Endothelial cell of umbilical vein (primary cell): ENCODE measurements around the gene PCBP1. TPM values are rescaled to one million over a fixed set of nuclear protein-coding genes. Genes with fewer than 3 reads are reported as not detected.

ENCODE experiments used
- BruUV-seq: library from RNA; stranded (reverse); fragments of 400-500 nt; replicated peaks from 2 replicates; lab custom pipeline; 2021; lab: Mats Ljungman, UMichigan
- CTCF ChIA-PET: fragments of 300-600, 350-600 bp; sonication (Branson Sonifier 250); formaldehyde crosslinking; loops from one replicate; lab custom pipeline; 2021; ENCODE audit warnings: antibody characterized with exemption, inconsistent platforms; lab: Charles Lee
- POLR2A ChIA-PET: fragments of 300-600, 350-600 bp; sonication (Branson Sonifier 250); formaldehyde crosslinking; loops from one replicate; lab custom pipeline; 2021; ENCODE audit warnings: antibody characterized with exemption, inconsistent platforms; lab: Charles Lee
- DNase-seq: peaks from one replicate; pipeline ENCODE4 v3.0.0-alpha.2; 2011; ENCODE audit warnings: low read depth, low spot score
- FAIRE-seq: peaks from 2 replicates; lab custom pipeline; 2011; peaks lifted over from hg19 to GRCh38; lab: Jason Lieb, UNC
- H2AFZ ChIP-seq: 2 replicates; pipeline ENCODE4 v1.6.0; 2012; ENCODE audit warnings: low read depth, low read length, control low read depth, inconsistent platforms
- H3K27ac ChIP-seq: 2 replicates; pipeline ENCODE4 v1.5.1; 2011; ENCODE audit warnings: low read depth, mild to moderate bottlenecking, control low read depth, low read length, moderate library complexity; ENCODE audit not compliant: insufficient read depth
- H3K27me3 ChIP-seq, 2 experiments: 2 replicates each; pipeline versions ENCODE4 v1.6.0 to v1.6.1; 2011; ENCODE audit warnings: low read length in 2 of 2, mixed read lengths in 1 of 2; ENCODE audit not compliant: control insufficient read depth in 2 of 2, insufficient read depth in 2 of 2
- H3K36me3 ChIP-seq, 2 experiments: 2 replicates in 1 of 2; 3 replicates in 1 of 2; pipeline ENCODE4 v1.5.1; 2011; ENCODE audit warnings: low read length in 2 of 2, mild to moderate bottlenecking in 1 of 2, moderate library complexity in 1 of 2; ENCODE audit not compliant: control insufficient read depth in 2 of 2, insufficient read depth in 2 of 2; ENCODE audit errors: extremely low read depth in 1 of 2
- H3K4me1 ChIP-seq: 3 replicates; pipeline ENCODE4 v1.5.1; 2011; ENCODE audit warnings: mild to moderate bottlenecking, low read length; ENCODE audit not compliant: control insufficient read depth, insufficient read depth; ENCODE audit errors: extremely low read depth
- H3K4me2 ChIP-seq: 2 replicates; pipeline ENCODE4 v1.6.1; 2011; ENCODE audit warnings: low read length, control low read depth, mixed read lengths; ENCODE audit not compliant: insufficient read depth
- H3K4me3 ChIP-seq, 3 experiments: fragments of 200-600 bp in 1 of 3; sonication (generic), shearing (Covaris generic) in 1 of 3; replicated peaks in 1 of 3; 2 replicates each; pipeline ENCODE4 v1.5.1; 2011 to 2016; ENCODE audit warnings: control low read depth in 3 of 3, low read length in 3 of 3, mild to moderate bottlenecking in 2 of 3, inconsistent platforms in 1 of 3, low read depth in 1 of 3, moderate library complexity in 1 of 3; ENCODE audit not compliant: insufficient read depth in 1 of 3
- H3K79me2 ChIP-seq: 2 replicates; pipeline ENCODE4 v1.6.0; 2012; ENCODE audit warnings: low read length, inconsistent platforms; ENCODE audit not compliant: control insufficient read depth, insufficient read depth
- H3K9ac ChIP-seq: replicated peaks from 2 replicates; pipeline ENCODE3; 2011; ENCODE audit warnings: low read length, control low read depth; ENCODE audit not compliant: insufficient read depth; ENCODE audit errors: extremely low read depth
- H3K9me1 ChIP-seq: replicated peaks from 3 replicates; pipeline ENCODE4 v1.6.0; 2011; ENCODE audit warnings: mild to moderate bottlenecking, low read length; ENCODE audit not compliant: control insufficient read depth, insufficient read depth; ENCODE audit errors: extremely low read depth
- H3K9me3 ChIP-seq: replicated peaks from 2 replicates; pipeline ENCODE4 v1.5.1; 2012; ENCODE audit warnings: low read length, inconsistent platforms; ENCODE audit not compliant: control insufficient read depth, insufficient read depth
- H4K20me1 ChIP-seq: replicated peaks from 2 replicates; pipeline ENCODE3; 2011; ENCODE audit warnings: mild to moderate bottlenecking, low read length; ENCODE audit not compliant: control insufficient read depth, insufficient read depth; ENCODE audit errors: extremely low read depth
- EZH2 ChIP-seq: IDR thresholded peaks from 2 replicates; pipeline ENCODE4 v1.6.1; 2012; ENCODE audit warnings: borderline replicate concordance, low read depth, mild to moderate bottlenecking, moderate library complexity, low read length, inconsistent platforms; ENCODE audit not compliant: severe bottlenecking
- FOS ChIP-seq: IDR thresholded peaks from 2 replicates; pipeline ENCODE4 v1.6.1; 2011; ENCODE audit warnings: mild to moderate bottlenecking, low read length, moderate library complexity, borderline replicate concordance; ENCODE audit not compliant: insufficient read depth
- GATA2 ChIP-seq: IDR thresholded peaks from 2 replicates; pipeline ENCODE4 v1.7.0; 2011; ENCODE audit warnings: low read depth, mild to moderate bottlenecking, moderate library complexity, mixed read lengths, low read length; ENCODE audit not compliant: insufficient read length, insufficient read depth
- JUN ChIP-seq: IDR thresholded peaks from 2 replicates; pipeline ENCODE4 v1.6.1; 2011; ENCODE audit warnings: borderline replicate concordance, low read depth; ENCODE audit not compliant: insufficient read length, insufficient read depth
- MAX ChIP-seq: IDR thresholded peaks from 2 replicates; pipeline ENCODE4 v1.6.1; 2011; ENCODE audit not compliant: insufficient read depth, insufficient read length
- MYC ChIP-seq: IDR thresholded peaks from one replicate; pipeline ENCODE4 v1.6.1; 2011; ENCODE audit warnings: mild to moderate bottlenecking, low read depth, low read length
- POLR2A ChIP-seq: IDR thresholded peaks from 2 replicates; pipeline ENCODE4 v1.6.1; 2012; ENCODE audit warnings: low read depth, mild to moderate bottlenecking, control low read depth, low read length
- POLR2AphosphoS5 ChIP-seq: IDR thresholded peaks from 2 replicates; pipeline ENCODE4 v1.6.1; 2012; ENCODE audit warnings: low read depth, mild to moderate bottlenecking, control low read depth, low read length, moderate library complexity; ENCODE audit not compliant: insufficient read depth
- dilution Hi-C: fragments of 300-500 bp; cut with MboI; formaldehyde crosslinking; loops from one replicate; pipeline ENCODE4 v1.15.0; 2019; ENCODE audit warnings: low sequenced_read_pairs; ENCODE audit not compliant: extremely low pct_ligation_motif_present
- intact Hi-C: fragments of 100-400 bp; cut with micrococcal nuclease; formaldehyde crosslinking; loops from one replicate; pipeline ENCODE4 v1.10.0; 2022
- polyA plus RNA-seq, 4 experiments: library from polyadenylated mRNA; depleted of rRNA in 3 of 4; stranded (reverse) in 3 of 4; unstranded in 1 of 4; fragments of >200 nt; gene quantifications; 2 replicates each; pipeline versions ENCODE4 v1.2.1 to v1.2.3, GENCODE V29; 2011 to 2012; ENCODE audit warnings: missing spikeins in 1 of 4
- total RNA-seq: library from RNA; stranded (reverse); gene quantifications from 2 replicates; pipeline ENCODE4 v1.2.3, GENCODE V29; 2021
- TF ChIP-seq, protein P1 (sequence below), 2 donors: IDR thresholded peaks; 1 replicate in 1 of 2; 2 replicates in 1 of 2; pipeline ENCODE4 v1.5.1; 2011; ENCODE audit warnings: low read length in 2 of 2, mild to moderate bottlenecking in 2 of 2, moderate library complexity in 2 of 2, control low read depth in 1 of 2, inconsistent platforms in 1 of 2, low read depth in 1 of 2; ENCODE audit not compliant: insufficient read depth in 1 of 2; ENCODE audit errors: extremely low read depth in 1 of 2

PCBP1 gene
- total and polyA plus RNA-seq, 2 donors (not counting 3 experiments of a cell fraction or from before 2014, with no cell fraction given), result 196 to 360 TPM

DNA sequence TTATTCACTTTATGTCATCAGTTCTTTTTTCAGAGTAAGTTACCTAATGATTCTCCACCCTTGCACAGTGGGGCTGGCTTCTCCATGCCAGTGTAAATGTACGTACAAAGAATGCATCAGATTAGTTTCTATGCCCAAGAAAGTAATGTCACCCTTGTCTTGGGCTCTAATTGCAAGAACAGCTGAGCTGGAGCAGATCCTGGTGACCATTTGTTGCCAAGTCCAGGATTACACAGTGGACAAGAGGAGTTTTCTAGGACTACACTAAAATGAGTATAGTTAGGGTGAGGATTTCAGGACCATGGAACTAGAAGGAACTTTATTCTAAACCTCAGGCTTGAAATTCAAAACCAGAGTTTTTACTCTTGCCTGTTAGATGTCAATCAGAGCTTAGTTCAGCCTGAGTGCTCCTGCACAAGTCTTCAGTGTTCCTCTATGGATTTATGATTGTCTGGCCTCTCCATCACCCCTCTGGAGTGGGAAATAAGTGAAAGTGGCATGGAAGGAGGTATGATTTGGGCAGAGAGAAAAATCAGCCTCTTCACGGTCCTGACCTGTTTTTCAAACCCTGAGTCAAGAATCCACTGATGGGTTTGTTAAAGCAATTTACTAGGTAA, 29.8 kb downstream of the PCBP1 start:
- no TSS peak for BruUV-seq

More for the DNA sequence above, 29.8 kb downstream of the PCBP1 start:
- DNase-seq (no peak), FAIRE-seq (no peak)
- no peaks in the 10 kb centered on the region for H3K36me3 ChIP-seq
- H3K27me3 ChIP-seq, result no peaks in the 10 kb centered on the region
- TF ChIP-seq JUN, result no peak
- TF ChIP-seq POLR2A, result no peak
- no peak for TF ChIP-seq EZH2
- TF ChIP-seq MAX, result no peak
- TF ChIP-seq MYC, result no peak
- TF ChIP-seq POLR2AphosphoS5, result no peak
- TF ChIP-seq, protein P1, sequence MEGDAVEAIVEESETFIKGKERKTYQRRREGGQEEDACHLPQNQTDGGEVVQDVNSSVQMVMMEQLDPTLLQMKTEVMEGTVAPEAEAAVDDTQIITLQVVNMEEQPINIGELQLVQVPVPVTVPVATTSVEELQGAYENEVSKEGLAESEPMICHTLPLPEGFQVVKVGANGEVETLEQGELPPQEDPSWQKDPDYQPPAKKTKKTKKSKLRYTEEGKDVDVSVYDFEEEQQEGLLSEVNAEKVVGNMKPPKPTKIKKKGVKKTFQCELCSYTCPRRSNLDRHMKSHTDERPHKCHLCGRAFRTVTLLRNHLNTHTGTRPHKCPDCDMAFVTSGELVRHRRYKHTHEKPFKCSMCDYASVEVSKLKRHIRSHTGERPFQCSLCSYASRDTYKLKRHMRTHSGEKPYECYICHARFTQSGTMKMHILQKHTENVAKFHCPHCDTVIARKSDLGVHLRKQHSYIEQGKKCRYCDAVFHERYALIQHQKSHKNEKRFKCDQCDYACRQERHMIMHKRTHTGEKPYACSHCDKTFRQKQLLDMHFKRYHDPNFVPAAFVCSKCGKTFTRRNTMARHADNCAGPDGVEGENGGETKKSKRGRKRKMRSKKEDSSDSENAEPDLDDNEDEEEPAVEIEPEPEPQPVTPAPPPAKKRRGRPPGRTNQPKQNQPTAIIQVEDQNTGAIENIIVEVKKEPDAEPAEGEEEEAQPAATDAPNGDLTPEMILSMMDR (IDR thresholded peaks at IDR 0.05; ENCODE audit: extremely low read depth in 1 of 2, insufficient read depth in 1 of 2, low read depth in 1 of 2, low read length in 2 of 2), result no peak
- no peak for TF ChIP-seq FOS
- no peak for TF ChIP-seq GATA2
- no peaks in the 10 kb centered on the region for H3K9me3 ChIP-seq
- no peak overlapping the region for H3K9ac ChIP-seq
- POLR2A ChIA-PET, result no interaction called here
- H3K4me2 ChIP-seq, result no peak overlapping the region
- no peaks in the 10 kb centered on the region for H4K20me1 ChIP-seq
- no peaks in the 10 kb centered on the region for H3K79me2 ChIP-seq
- dilution Hi-C loops, result no loop called here
- no peak overlapping the region for H3K27ac ChIP-seq
- intact Hi-C loops, result no loop called here
- CTCF ChIA-PET, result interaction anchor here (1.6 kb wide), 1 partner anchor 23 kb away, joined by 3 read pairs; no protein-coding TSS in a partner anchor
- no peak overlapping the region for H3K4me3 ChIP-seq
- no peak overlapping the region for H2AFZ ChIP-seq
- H3K9me1 ChIP-seq, result no peaks in the 10 kb centered on the region
- peaks cover 4% of the 10 kb centered on the region for H3K4me1 ChIP-seq
